Endothelial cell (in vitro differentiated cells): Measurements from ENCODE around the gene DRC1. TPM values are rescaled to one million over a fixed set of nuclear protein-coding genes. Genes with fewer than 3 reads are reported as not detected.
A peak's percentile ranks its signal among the peaks of the same experiment; 100 is the strongest.

Experiments used
- DNase-seq: peaks from one replicate; pipeline ENCODE4 v3.0.0; 2021; ENCODE audit warnings: low spot score
- H3K27ac Mint-ChIP-seq: one replicate; pipeline ENCODE4 v1.8.0; 2021; ENCODE audit warnings: mixed read lengths, inconsistent platforms; ENCODE audit not compliant: unreplicated experiment
- H3K27me3 Mint-ChIP-seq: one replicate; pipeline ENCODE4 v1.8.0; 2021; ENCODE audit warnings: mild to moderate bottlenecking, moderate library complexity, mixed read lengths, inconsistent platforms; ENCODE audit not compliant: unreplicated experiment
- H3K36me3 Mint-ChIP-seq: one replicate; pipeline ENCODE4 v1.8.0; 2021; ENCODE audit warnings: mild to moderate bottlenecking, low read depth, mixed read lengths, inconsistent platforms; ENCODE audit not compliant: unreplicated experiment
- H3K4me1 Mint-ChIP-seq: one replicate; pipeline ENCODE4 v1.8.0; 2021; ENCODE audit warnings: mild to moderate bottlenecking, mixed read lengths, inconsistent platforms; ENCODE audit not compliant: unreplicated experiment
- H3K4me3 Mint-ChIP-seq: one replicate; pipeline ENCODE4 v1.8.0; 2021; ENCODE audit warnings: mild to moderate bottlenecking, mixed read lengths, inconsistent platforms; ENCODE audit not compliant: unreplicated experiment
- H3K9me3 Mint-ChIP-seq: one replicate; pipeline ENCODE4 v1.8.0; 2021; ENCODE audit warnings: mixed read lengths, inconsistent platforms; ENCODE audit not compliant: unreplicated experiment
- CTCF ChIP-seq: fragments of 200-600 bp; sonication (generic); IDR thresholded peaks from one replicate; pipeline ENCODE4 v1.5.0; 2021; ENCODE audit warnings: antibody characterized with exemption; ENCODE audit not compliant: unreplicated experiment
- total RNA-seq: library from RNA; stranded (reverse); fragmentation: NEBNext Ultra II Directional; extraction: Animal tissue kit (Norgen Biotek cat#: 25700); gene quantifications from one replicate; pipeline ENCODE4 v1.2.1, GENCODE V29; 2021; ENCODE audit not compliant: unreplicated experiment

DRC1 gene
- total RNA-seq, 1 donor from 2014 or later: 0.36 TPM

DNA sequence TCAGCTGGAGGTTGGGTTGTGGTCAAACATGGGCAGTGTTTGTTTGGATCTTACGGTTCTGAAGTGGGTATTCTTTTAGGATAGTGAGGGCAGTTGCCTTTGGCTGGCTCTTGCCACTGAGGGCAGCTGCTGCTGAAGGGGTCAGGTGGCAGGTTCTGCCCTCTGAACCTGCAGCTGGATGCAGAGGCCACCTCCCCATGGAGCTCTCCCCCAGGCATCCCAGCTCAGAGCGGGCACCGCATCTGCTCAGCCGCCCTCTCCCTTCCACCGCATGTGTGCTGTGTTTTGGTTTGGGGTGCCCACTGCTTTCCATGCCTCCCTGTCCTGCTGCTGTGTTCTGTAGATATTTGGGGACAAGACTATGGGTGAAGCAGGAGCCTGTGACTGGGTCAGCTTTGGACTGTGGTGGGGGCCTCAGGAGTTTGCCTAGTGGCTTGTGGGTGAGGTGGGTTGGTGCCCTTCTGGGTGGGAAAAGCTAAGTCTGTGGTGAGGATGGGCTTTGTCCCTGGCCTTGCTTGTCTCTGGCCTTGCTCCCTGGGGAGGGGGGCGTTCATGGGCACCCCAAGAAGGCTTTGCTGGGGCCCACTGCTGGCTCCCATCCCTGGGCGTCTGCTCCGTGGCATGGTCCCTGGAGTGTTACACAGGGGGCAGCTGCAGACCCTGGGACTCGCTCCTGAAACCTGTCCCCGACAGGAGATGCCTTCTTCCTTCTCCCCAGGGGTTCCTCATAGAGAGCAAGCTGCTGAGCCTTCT is 47.7 kb downstream of the DRC1 start:
- H3K4me1 Mint-ChIP-seq: peaks cover 16% of the 10 kb centered on the region
- H3K27ac Mint-ChIP-seq: no peak overlapping the region

GRCh38 chr2:26450031-26450635 is 48.4 kb downstream of the DRC1 start:
- no peak for DNase-seq
- Mint-ChIP-seq H3K4me3 (no peak overlapping the region), H3K9me3 (peaks cover 6% of the 10 kb centered on the region), H3K4me1 (peaks cover 19% of the 10 kb centered on the region), H3K36me3 (peaks cover 5% of the 10 kb centered on the region), H3K27ac (no peak overlapping the region), H3K27me3 (peaks cover 14% of the 10 kb centered on the region)
- no peak for TF ChIP-seq CTCF

More for the DNA sequence above, 47.7 kb downstream of the DRC1 start:
- no peak overlapping the region for H3K4me3 Mint-ChIP-seq
- DNase-seq: no peak
- H3K27me3 Mint-ChIP-seq: peaks cover 14% of the 10 kb centered on the region
- H3K9me3 Mint-ChIP-seq: peaks cover 6% of the 10 kb centered on the region
- TF ChIP-seq CTCF: no peak
- peaks cover 5% of the 10 kb centered on the region for H3K36me3 Mint-ChIP-seq

GRCh38 chr2:26451700-26452099 is 50.0 kb downstream of the DRC1 start:
- Mint-ChIP-seq H3K4me1 (peaks cover 34% of the 10 kb centered on the region), H3K9me3 (peaks cover 6% of the 10 kb centered on the region), H3K27ac (no peak overlapping the region), H3K4me3 (no peak overlapping the region), H3K27me3 (peaks cover 14% of the 10 kb centered on the region), H3K36me3 (peaks cover 5% of the 10 kb centered on the region)
- no peak for TF ChIP-seq CTCF
- no peak for DNase-seq

GRCh38 chr2:26453421-26454329 is 52.0 kb downstream of the DRC1 start:
- H3K9me3 Mint-ChIP-seq: peaks cover 6% of the 10 kb centered on the region
- peaks cover 14% of the 10 kb centered on the region for H3K27me3 Mint-ChIP-seq
- H3K36me3 Mint-ChIP-seq: peaks cover 5% of the 10 kb centered on the region
- no peak for TF ChIP-seq CTCF
- peak overlapping the region; percentile 48 for H3K27ac Mint-ChIP-seq
- peak overlapping the region; percentile 44 for H3K4me3 Mint-ChIP-seq
- H3K4me1 Mint-ChIP-seq: peaks cover 34% of the 10 kb centered on the region
- DNase-seq: no peak
